NT2/D1 (cell line): Measurements from ENCODE around the gene SELPLG.

Source experiments
- SUZ12 ChIP-seq: IDR thresholded peaks from 2 replicates; pipeline ENCODE4 v1.6.1; 2011; ENCODE audit not compliant: insufficient read length, insufficient read depth; ENCODE audit errors: extremely low read depth
- YY1 ChIP-seq: IDR thresholded peaks from 2 replicates; pipeline ENCODE4 v1.6.1; 2011; ENCODE audit not compliant: insufficient read length, insufficient read depth
- ZNF274 ChIP-seq: IDR thresholded peaks from 2 replicates; pipeline ENCODE4 v1.6.1; 2011; ENCODE audit warnings: mild to moderate bottlenecking, low read depth, low read length

DNA sequence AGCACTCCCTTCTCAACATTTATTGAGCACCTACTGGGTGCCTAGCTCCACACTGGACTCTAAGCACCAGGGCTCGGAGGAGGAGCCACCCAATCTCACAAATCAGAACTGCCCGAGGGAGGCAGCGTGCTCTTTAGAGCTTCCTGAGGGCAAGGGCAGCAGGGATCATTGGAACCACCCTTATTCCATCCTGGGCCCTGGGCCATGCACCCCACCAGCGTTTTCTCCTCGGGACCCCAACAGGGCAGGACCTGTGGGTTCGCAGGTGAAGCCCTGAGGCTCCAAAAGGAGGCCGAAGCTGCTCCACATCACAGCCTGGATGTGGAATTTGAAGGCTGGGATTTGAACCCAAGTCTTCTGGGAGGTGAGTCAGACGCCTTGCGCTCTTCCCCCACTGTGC, 51.2 kb downstream of the SELPLG start:
- TF ChIP-seq ZNF274 (no peak), YY1 (no peak), SUZ12 (no peak)
